Type B pancreatic cell (in vitro differentiated cells): ENCODE results near the gene WDR91. TPM values are rescaled to one million over a fixed set of nuclear protein-coding genes. Genes with fewer than 3 reads are reported as not detected.

Source experiments
- DNase-seq: peaks from one replicate; pipeline ENCODE4 v3.0.0; 2021; ENCODE audit warnings: mixed read lengths; ENCODE audit not compliant: unreplicated experiment; ENCODE audit errors: extremely low spot score
- H3K27ac Mint-ChIP-seq: 2 replicates; pipeline ENCODE4 v1.8.0; 2021; ENCODE audit warnings: mild to moderate bottlenecking, mixed read lengths
- H3K27me3 Mint-ChIP-seq: 2 replicates; pipeline ENCODE4 v1.8.0; 2021; ENCODE audit warnings: mixed read lengths
- H3K36me3 Mint-ChIP-seq: 2 replicates; pipeline ENCODE4 v1.8.0; 2021; ENCODE audit warnings: mixed read lengths
- H3K4me1 Mint-ChIP-seq: one replicate; pipeline ENCODE4 v1.8.0; 2021; ENCODE audit warnings: mixed read lengths; ENCODE audit not compliant: unreplicated experiment
- H3K4me3 Mint-ChIP-seq: 2 replicates; pipeline ENCODE4 v1.8.0; 2021; ENCODE audit warnings: mild to moderate bottlenecking, mixed read lengths
- H3K9me3 Mint-ChIP-seq: 2 replicates; pipeline ENCODE4 v1.8.0; 2021; ENCODE audit warnings: mixed read lengths
- total RNA-seq: library from RNA; stranded (reverse); gene quantifications from 2 replicates; pipeline ENCODE4 v1.2.1, GENCODE V29; 2021; ENCODE audit warnings: low replicate concordance
- TF ChIP-seq, protein P1 (sequence below): fragments of 200-600 bp; sonication (generic); conservative IDR thresholded peaks from 2 replicates; pipeline ENCODE4 v1.5.0; 2021; ENCODE audit warnings: antibody characterized with exemption, mild to moderate bottlenecking

The WDR91 gene
- total RNA-seq, 1 donor from 2014 or later, result 25.8 TPM

DNA sequence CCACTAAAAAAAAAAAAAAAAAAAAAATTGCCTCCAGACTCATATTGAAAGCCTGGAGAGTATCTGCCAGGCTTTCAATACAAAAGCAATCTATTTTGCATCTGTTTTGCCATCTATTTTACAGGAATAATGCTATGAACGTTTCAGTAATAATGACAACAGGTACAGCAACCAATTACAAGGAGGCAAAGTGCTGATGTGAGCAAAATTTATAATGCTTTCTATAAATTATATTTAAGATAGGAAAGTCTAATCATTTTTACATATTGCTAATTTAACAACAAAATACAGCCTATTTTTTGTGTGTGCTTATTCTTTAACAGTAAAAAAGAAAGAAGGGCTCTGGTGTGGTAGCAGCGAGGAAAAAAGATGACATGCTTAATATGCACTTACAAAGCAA is 10.0 kb downstream of the WDR91 start:
- Mint-ChIP-seq H3K4me3 (no peak overlapping the region), H3K27ac (no peak overlapping the region), H3K4me1 (peaks cover 21% of the 10 kb centered on the region), H3K27me3 (no peaks in the 10 kb centered on the region), H3K36me3 (peaks cover 23% of the 10 kb centered on the region), H3K9me3 (no peaks in the 10 kb centered on the region)
- DNase-seq, result no peak
- TF ChIP-seq, protein P1, sequence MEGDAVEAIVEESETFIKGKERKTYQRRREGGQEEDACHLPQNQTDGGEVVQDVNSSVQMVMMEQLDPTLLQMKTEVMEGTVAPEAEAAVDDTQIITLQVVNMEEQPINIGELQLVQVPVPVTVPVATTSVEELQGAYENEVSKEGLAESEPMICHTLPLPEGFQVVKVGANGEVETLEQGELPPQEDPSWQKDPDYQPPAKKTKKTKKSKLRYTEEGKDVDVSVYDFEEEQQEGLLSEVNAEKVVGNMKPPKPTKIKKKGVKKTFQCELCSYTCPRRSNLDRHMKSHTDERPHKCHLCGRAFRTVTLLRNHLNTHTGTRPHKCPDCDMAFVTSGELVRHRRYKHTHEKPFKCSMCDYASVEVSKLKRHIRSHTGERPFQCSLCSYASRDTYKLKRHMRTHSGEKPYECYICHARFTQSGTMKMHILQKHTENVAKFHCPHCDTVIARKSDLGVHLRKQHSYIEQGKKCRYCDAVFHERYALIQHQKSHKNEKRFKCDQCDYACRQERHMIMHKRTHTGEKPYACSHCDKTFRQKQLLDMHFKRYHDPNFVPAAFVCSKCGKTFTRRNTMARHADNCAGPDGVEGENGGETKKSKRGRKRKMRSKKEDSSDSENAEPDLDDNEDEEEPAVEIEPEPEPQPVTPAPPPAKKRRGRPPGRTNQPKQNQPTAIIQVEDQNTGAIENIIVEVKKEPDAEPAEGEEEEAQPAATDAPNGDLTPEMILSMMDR, result no peak

GRCh38 chr7:135200821-135201331 is 10.4 kb downstream of the WDR91 start:
- H3K27ac Mint-ChIP-seq, result no peak overlapping the region
- no peak for DNase-seq
- H3K36me3 Mint-ChIP-seq, result peaks cover 21% of the 10 kb centered on the region
- H3K4me3 Mint-ChIP-seq, result no peak overlapping the region
- H3K27me3 Mint-ChIP-seq, result no peaks in the 10 kb centered on the region
- no peaks in the 10 kb centered on the region for H3K9me3 Mint-ChIP-seq
- TF ChIP-seq, protein P1, result no peak
- H3K4me1 Mint-ChIP-seq, result peaks cover 21% of the 10 kb centered on the region

- no peak overlapping the region for H3K4me3 Mint-ChIP-seq
- no peaks in the 10 kb centered on the region for H3K27me3 Mint-ChIP-seq
- peaks cover 25% of the 10 kb centered on the region for H3K36me3 Mint-ChIP-seq
- TF ChIP-seq, protein P1, result no peak
- no peak overlapping the region for H3K27ac Mint-ChIP-seq
- no peak for DNase-seq
- peaks cover 21% of the 10 kb centered on the region for H3K4me1 Mint-ChIP-seq
- H3K9me3 Mint-ChIP-seq, result no peaks in the 10 kb centered on the region
Measured at GRCh38 chr7:135199439-135199838, 11.9 kb downstream of the WDR91 start.

- DNase-seq, result no peak
- no peaks in the 10 kb centered on the region for H3K27me3 Mint-ChIP-seq
- TF ChIP-seq, protein P1, result no peak
- no peak overlapping the region for H3K4me3 Mint-ChIP-seq
- peaks cover 26% of the 10 kb centered on the region for H3K4me1 Mint-ChIP-seq
- H3K27ac Mint-ChIP-seq, result peak overlapping the region; percentile 34
- H3K9me3 Mint-ChIP-seq, result no peaks in the 10 kb centered on the region
- H3K36me3 Mint-ChIP-seq, result peaks cover 27% of the 10 kb centered on the region
Measured at GRCh38 chr7:135197906-135198655, 13.2 kb downstream of the WDR91 start.

DNA sequence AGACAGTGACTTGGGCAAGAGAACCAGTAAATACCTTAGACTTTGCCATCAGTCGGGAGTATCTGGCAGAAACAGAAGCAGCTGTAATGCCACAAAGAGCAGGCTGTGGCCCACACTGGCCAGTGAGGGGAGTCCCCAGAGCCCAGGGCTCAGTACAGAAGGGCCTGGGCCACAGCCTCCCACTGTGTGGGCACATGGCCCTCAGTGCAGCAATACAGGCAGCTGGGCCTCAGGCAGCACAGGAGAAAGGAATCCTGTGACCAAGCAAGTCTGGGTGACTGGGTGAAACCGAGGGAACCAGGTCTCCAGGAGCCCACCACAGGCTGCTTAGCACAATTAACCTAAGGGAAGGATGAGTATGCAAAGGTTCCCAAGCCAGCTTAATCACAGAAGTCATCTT is 14.0 kb downstream of the WDR91 start:
- TF ChIP-seq, protein P1, result no peak
- Mint-ChIP-seq H3K4me3 (no peak overlapping the region), H3K27ac (no peak overlapping the region), H3K36me3 (peaks cover 34% of the 10 kb centered on the region), H3K9me3 (no peaks in the 10 kb centered on the region), H3K4me1 (peaks cover 24% of the 10 kb centered on the region), H3K27me3 (no peaks in the 10 kb centered on the region)
- no peak for DNase-seq
